Colonic mucosa (tissue), 4 donors: Measurements from ENCODE around the gene SPTLC3. TPM values are rescaled to one million over a fixed set of nuclear protein-coding genes. Genes with fewer than 3 reads are reported as not detected.

Source experiments
- DNase-seq: peaks from one replicate; pipeline ENCODE4 v3.0.0-alpha.2; 2020
- H3K27ac ChIP-seq: fragments of 200-600 bp; one replicate; pipeline ENCODE4 v1.8.0; 2021
- H3K27me3 ChIP-seq: fragments of 200-600 bp; one replicate; pipeline ENCODE4 v1.8.0; 2021
- H3K36me3 ChIP-seq: fragments of 200-600 bp; one replicate; pipeline ENCODE4 v1.8.0; 2021
- H3K4me1 ChIP-seq: fragments of 200-600 bp; one replicate; pipeline ENCODE4 v1.8.0; 2021; ENCODE audit warnings: mild to moderate bottlenecking
- H3K4me3 ChIP-seq: fragments of 200-600 bp; one replicate; pipeline ENCODE4 v1.8.0; 2021
- H3K9ac ChIP-seq, 2 donors: one replicate each; pipeline ENCODE4 v1.7.0; 2013; ENCODE audit warnings: control low read depth in 2 of 2, low read depth in 2 of 2, low read length in 2 of 2
- H3K9me3 ChIP-seq: fragments of 200-600 bp; one replicate; pipeline ENCODE4 v1.8.0; 2021
- CTCF ChIP-seq: fragments of 200-600 bp; IDR thresholded peaks from one replicate; pipeline ENCODE4 v1.8.0; 2022; ENCODE audit warnings: antibody characterized with exemption, mild to moderate bottlenecking
- intact Hi-C: fragments of 100-400 bp; cut with DNase I; formaldehyde crosslinking; loops from one replicate; pipeline ENCODE4 v1.14.1; 2022
- total RNA-seq, 2 donors: library from RNA; stranded (reverse); fragmentation: NEBNext Ultra II Directional in 1 of 2; extraction: Animal tissue kit (Norgen Biotek cat#: 25700) in 1 of 2; gene quantifications; one replicate each; pipeline ENCODE4 v1.2.1, GENCODE V29; 2021
- donor health status: healthy.
- donor health status: DM: no; HTN: no; CAD: no.
- donor health status: DM: no; HTN: no; CAD: no.

The SPTLC3 gene
- total RNA-seq, 2 donors from 2014 or later = 7.0 to 12.5 TPM

DNA sequence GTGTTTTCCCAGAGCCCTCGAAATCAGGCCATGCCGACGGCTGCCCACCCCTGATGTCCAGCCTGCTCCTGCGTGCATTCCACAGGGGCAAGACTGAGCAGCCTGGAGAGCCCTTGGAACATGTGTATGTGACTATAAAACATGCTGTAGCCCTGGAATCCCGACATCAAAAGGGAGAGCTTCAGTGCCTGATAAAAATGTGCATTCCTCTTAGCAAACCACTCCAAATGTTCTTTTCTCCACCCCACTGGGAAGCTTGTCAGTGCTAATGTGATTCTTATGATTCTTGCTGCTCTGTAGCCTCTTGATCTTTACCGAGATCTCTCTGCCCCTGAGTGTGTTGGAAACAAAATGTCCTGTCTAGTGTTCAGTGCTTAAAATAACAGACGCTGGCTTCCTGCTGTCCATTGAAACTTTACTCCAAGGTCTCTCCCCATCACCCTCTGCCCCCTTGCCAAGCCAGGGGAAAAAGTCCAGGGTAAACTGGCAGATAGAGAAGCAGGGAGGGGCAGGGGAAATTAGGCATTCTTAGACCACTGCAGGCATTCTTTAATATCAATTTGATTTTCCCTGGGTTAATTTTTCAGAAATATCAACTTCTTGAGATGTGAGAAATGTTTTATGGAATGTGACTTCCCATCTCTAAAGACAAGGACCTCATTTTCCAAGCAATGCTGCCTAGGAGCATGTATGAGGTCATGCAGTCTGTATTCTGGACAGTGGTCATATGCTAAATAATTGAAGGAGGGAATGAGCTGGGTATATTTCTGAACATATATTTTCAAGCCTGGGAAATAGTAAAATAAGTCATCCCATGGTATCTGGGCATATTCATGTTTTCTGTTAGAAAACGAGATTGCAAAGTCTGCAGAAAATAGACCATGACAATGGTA lies 138.5 kb downstream of the SPTLC3 start:
- intact Hi-C loops = no loop called here
- no peaks in the 10 kb centered on the region for H3K36me3 ChIP-seq
- H3K9ac ChIP-seq = no peak overlapping the region
- H3K4me1 ChIP-seq = no peaks in the 10 kb centered on the region
- no peak for DNase-seq
- no peak overlapping the region for H3K27ac ChIP-seq
- no peak for TF ChIP-seq CTCF
- H3K4me3 ChIP-seq = no peak overlapping the region
- no peaks in the 10 kb centered on the region for H3K27me3 ChIP-seq
- H3K9me3 ChIP-seq = no peaks in the 10 kb centered on the region

DNA sequence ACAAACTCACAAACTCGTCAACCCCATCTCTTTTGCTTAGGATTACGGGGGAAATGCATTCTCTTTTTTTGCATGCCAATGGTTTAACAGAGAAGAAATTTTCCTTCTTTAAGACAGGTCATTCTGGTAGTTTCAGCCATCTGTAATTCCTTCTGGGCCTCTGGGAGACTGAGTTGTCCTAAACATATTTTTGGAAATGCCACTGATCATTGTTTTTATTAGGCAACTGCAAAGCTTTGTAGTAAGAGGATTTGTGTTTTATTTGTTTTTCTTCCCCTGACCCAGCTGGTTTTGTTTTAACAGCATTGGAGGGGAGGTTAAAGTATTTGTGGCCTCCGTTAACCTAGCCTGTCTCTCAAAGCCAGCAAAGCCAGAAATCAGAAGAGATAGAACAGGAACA lies 139.2 kb downstream of the SPTLC3 start:
- H3K27me3 ChIP-seq = no peaks in the 10 kb centered on the region
- intact Hi-C loops = no loop called here

GRCh38 chr20:13148402-13148801 lies 139.6 kb downstream of the SPTLC3 start:
- Histone ChIP-seq H3K27ac (no peak overlapping the region), H3K36me3 (no peaks in the 10 kb centered on the region), H3K27me3 (no peaks in the 10 kb centered on the region), H3K9ac (no peak overlapping the region), H3K9me3 (no peaks in the 10 kb centered on the region), H3K4me3 (no peak overlapping the region), H3K4me1 (no peaks in the 10 kb centered on the region)
- intact Hi-C loops = no loop called here
- no peak for TF ChIP-seq CTCF
- no peak for DNase-seq

More for the DNA sequence above, 139.2 kb downstream of the SPTLC3 start:
- no peak overlapping the region for H3K9ac ChIP-seq
- no peak for DNase-seq
- no peak for TF ChIP-seq CTCF
- H3K4me3 ChIP-seq = no peak overlapping the region
- no peaks in the 10 kb centered on the region for H3K9me3 ChIP-seq
- H3K36me3 ChIP-seq = no peaks in the 10 kb centered on the region
- no peak overlapping the region for H3K27ac ChIP-seq
- H3K4me1 ChIP-seq = no peaks in the 10 kb centered on the region

GRCh38 chr20:13148961-13149360 lies 140.2 kb downstream of the SPTLC3 start:
- DNase-seq = no peak
- intact Hi-C loops = no loop called here
- Histone ChIP-seq H3K27ac (no peak overlapping the region), H3K36me3 (no peaks in the 10 kb centered on the region), H3K27me3 (no peaks in the 10 kb centered on the region), H3K9ac (no peak overlapping the region), H3K4me1 (no peaks in the 10 kb centered on the region), H3K9me3 (no peaks in the 10 kb centered on the region), H3K4me3 (no peak overlapping the region)
- no peak for TF ChIP-seq CTCF

- intact Hi-C loops = no loop called here
- Histone ChIP-seq H3K36me3 (no peaks in the 10 kb centered on the region), H3K9ac (no peak overlapping the region), H3K4me3 (no peak overlapping the region), H3K27me3 (no peaks in the 10 kb centered on the region), H3K4me1 (no peaks in the 10 kb centered on the region), H3K9me3 (no peaks in the 10 kb centered on the region), H3K27ac (no peak overlapping the region)
- no peak for DNase-seq
- TF ChIP-seq CTCF = no peak
Observed at GRCh38 chr20:13149371-13150105, 140.8 kb downstream of the SPTLC3 start.
